HEK293 (cell line): ENCODE data around the gene LGR5.

Experiments used
- GLIS1 ChIP-seq: fragments of 450-650 bp; formaldehyde crosslinking; IDR thresholded peaks from 2 replicates; pipeline ENCODE4 v1.5.1; 2016; ENCODE audit warnings: missing biosample characterization, missing genetic modification characterization
- ZFP41 ChIP-seq: fragments of 450-650 bp; formaldehyde crosslinking; IDR thresholded peaks from 2 replicates; pipeline ENCODE4 v1.5.1; 2016; ENCODE audit warnings: missing biosample characterization, missing genetic modification characterization, borderline replicate concordance
- ZNF121 ChIP-seq: fragments of 450-650 bp; formaldehyde crosslinking; IDR thresholded peaks from 2 replicates; pipeline ENCODE4 v1.5.1; 2016; ENCODE audit warnings: missing biosample characterization, missing genetic modification characterization
- ZNF138 ChIP-seq: fragments of 450-650 bp; formaldehyde crosslinking; IDR thresholded peaks from 2 replicates; pipeline ENCODE4 v1.5.1; 2016; ENCODE audit warnings: missing biosample characterization, missing genetic modification characterization, borderline replicate concordance
- ZNF302 ChIP-seq: fragments of 450-650 bp; formaldehyde crosslinking; IDR thresholded peaks from 2 replicates; pipeline ENCODE4 v1.5.1; 2016; ENCODE audit warnings: missing biosample characterization, missing genetic modification characterization, low read depth
- ZNF341 ChIP-seq: fragments of 450-650 bp; formaldehyde crosslinking; IDR thresholded peaks from 2 replicates; pipeline ENCODE4; 2016; ENCODE audit warnings: low read depth, missing biosample characterization, missing genetic modification characterization
- ZNF629 ChIP-seq: fragments of 450-650 bp; formaldehyde crosslinking; IDR thresholded peaks from 2 replicates; pipeline ENCODE4 v1.5.1; 2017; ENCODE audit warnings: missing biosample characterization, missing genetic modification characterization
- ZNF660 ChIP-seq: fragments of 450-650 bp; IDR thresholded peaks from 2 replicates; pipeline ENCODE4 v1.5.1; 2018; ENCODE audit warnings: missing biosample characterization, mild to moderate bottlenecking, missing genetic modification characterization
- ZNF791 ChIP-seq: fragments of 450-650 bp; formaldehyde crosslinking; IDR thresholded peaks from 2 replicates; pipeline ENCODE4 v1.5.1; 2016; ENCODE audit warnings: missing biosample characterization, missing genetic modification characterization
- TF ChIP-seq, protein P1 (sequence below): fragments of 450-650 bp; formaldehyde crosslinking; IDR thresholded peaks from 2 replicates; pipeline ENCODE4 v1.5.1; 2016; ENCODE audit warnings: missing biosample characterization, missing genetic modification characterization
- TF ChIP-seq, protein P2 (sequence below): fragments of 450-650 bp; formaldehyde crosslinking; conservative IDR thresholded peaks from 2 replicates; pipeline ENCODE4 v1.5.1; 2016; ENCODE audit warnings: low read depth, missing biosample characterization, missing genetic modification characterization
- TF ChIP-seq, protein P3 (sequence below): fragments of 450-650 bp; formaldehyde crosslinking; IDR thresholded peaks from 2 replicates; pipeline ENCODE4 v1.5.1; 2016; ENCODE audit warnings: missing biosample characterization, missing genetic modification characterization
- TF ChIP-seq, protein P4 (sequence below): fragments of 450-650 bp; IDR thresholded peaks from 2 replicates; pipeline ENCODE4 v1.5.1; 2018; ENCODE audit warnings: missing biosample characterization, mild to moderate bottlenecking, missing genetic modification characterization

DNA sequence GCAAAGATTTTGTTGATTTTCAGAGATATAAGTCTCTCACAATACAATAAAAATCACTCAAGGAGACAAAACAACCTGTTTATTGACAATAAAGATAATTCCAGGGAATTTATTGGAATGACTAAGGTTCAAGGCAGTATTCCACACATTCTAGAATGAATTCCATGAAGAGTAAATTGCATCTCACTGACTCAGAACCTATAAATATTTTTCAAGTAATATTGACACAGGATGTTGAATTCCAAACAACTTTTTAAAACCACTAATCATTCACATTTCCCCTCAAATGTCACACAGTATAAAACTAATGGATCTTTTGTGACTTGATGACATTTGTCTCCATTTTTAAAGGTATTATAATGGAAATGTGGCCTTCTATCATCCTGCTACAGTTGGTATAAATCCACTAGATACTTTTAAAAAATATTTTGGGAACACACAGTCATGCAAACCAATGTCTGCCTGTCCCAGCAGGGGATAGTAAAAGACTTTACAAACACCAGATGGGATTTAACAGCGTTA, 42.1 kb upstream of the LGR5 start:
- TF ChIP-seq ZNF791 (tag by site-specific recombination): no peak
- TF ChIP-seq, protein P1, sequence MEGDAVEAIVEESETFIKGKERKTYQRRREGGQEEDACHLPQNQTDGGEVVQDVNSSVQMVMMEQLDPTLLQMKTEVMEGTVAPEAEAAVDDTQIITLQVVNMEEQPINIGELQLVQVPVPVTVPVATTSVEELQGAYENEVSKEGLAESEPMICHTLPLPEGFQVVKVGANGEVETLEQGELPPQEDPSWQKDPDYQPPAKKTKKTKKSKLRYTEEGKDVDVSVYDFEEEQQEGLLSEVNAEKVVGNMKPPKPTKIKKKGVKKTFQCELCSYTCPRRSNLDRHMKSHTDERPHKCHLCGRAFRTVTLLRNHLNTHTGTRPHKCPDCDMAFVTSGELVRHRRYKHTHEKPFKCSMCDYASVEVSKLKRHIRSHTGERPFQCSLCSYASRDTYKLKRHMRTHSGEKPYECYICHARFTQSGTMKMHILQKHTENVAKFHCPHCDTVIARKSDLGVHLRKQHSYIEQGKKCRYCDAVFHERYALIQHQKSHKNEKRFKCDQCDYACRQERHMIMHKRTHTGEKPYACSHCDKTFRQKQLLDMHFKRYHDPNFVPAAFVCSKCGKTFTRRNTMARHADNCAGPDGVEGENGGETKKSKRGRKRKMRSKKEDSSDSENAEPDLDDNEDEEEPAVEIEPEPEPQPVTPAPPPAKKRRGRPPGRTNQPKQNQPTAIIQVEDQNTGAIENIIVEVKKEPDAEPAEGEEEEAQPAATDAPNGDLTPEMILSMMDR: no peak
- TF ChIP-seq, protein P2, sequence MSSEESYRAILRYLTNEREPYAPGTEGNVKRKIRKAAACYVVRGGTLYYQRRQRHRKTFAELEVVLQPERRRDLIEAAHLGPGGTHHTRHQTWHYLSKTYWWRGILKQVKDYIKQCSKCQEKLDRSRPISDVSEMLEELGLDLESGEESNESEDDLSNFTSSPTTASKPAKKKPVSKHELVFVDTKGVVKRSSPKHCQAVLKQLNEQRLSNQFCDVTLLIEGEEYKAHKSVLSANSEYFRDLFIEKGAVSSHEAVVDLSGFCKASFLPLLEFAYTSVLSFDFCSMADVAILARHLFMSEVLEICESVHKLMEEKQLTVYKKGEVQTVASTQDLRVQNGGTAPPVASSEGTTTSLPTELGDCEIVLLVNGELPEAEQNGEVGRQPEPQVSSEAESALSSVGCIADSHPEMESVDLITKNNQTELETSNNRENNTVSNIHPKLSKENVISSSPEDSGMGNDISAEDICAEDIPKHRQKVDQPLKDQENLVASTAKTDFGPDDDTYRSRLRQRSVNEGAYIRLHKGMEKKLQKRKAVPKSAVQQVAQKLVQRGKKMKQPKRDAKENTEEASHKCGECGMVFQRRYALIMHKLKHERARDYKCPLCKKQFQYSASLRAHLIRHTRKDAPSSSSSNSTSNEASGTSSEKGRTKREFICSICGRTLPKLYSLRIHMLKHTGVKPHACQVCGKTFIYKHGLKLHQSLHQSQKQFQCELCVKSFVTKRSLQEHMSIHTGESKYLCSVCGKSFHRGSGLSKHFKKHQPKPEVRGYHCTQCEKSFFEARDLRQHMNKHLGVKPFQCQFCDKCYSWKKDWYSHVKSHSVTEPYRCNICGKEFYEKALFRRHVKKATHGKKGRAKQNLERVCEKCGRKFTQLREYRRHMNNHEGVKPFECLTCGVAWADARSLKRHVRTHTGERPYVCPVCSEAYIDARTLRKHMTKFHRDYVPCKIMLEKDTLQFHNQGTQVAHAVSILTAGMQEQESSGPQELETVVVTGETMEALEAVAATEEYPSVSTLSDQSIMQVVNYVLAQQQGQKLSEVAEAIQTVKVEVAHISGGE (tag by site-specific recombination): no peak
- TF ChIP-seq GLIS1 (tag by site-specific recombination): no peak
- TF ChIP-seq, protein P3, sequence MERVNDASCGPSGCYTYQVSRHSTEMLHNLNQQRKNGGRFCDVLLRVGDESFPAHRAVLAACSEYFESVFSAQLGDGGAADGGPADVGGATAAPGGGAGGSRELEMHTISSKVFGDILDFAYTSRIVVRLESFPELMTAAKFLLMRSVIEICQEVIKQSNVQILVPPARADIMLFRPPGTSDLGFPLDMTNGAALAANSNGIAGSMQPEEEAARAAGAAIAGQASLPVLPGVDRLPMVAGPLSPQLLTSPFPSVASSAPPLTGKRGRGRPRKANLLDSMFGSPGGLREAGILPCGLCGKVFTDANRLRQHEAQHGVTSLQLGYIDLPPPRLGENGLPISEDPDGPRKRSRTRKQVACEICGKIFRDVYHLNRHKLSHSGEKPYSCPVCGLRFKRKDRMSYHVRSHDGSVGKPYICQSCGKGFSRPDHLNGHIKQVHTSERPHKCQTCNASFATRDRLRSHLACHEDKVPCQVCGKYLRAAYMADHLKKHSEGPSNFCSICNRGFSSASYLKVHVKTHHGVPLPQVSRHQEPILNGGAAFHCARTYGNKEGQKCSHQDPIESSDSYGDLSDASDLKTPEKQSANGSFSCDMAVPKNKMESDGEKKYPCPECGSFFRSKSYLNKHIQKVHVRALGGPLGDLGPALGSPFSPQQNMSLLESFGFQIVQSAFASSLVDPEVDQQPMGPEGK (tag by site-specific recombination): no peak
- TF ChIP-seq ZNF629 (tag by site-specific recombination): no peak
- no peak for TF ChIP-seq ZNF138
- no peak for TF ChIP-seq ZNF121
- TF ChIP-seq, protein P4, sequence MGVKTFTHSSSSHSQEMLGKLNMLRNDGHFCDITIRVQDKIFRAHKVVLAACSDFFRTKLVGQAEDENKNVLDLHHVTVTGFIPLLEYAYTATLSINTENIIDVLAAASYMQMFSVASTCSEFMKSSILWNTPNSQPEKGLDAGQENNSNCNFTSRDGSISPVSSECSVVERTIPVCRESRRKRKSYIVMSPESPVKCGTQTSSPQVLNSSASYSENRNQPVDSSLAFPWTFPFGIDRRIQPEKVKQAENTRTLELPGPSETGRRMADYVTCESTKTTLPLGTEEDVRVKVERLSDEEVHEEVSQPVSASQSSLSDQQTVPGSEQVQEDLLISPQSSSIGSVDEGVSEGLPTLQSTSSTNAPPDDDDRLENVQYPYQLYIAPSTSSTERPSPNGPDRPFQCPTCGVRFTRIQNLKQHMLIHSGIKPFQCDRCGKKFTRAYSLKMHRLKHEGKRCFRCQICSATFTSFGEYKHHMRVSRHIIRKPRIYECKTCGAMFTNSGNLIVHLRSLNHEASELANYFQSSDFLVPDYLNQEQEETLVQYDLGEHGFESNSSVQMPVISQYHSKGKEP: no peak
- TF ChIP-seq ZNF660 (tag by site-specific recombination): no peak
- no peak for TF ChIP-seq ZNF302 (tag by site-specific recombination)
- no peak for TF ChIP-seq ZFP41 (tag by site-specific recombination)
- no peak for TF ChIP-seq ZNF341 (tag by site-specific recombination)
